Measurements from ENCODE around the gene ARVCF. TPM values are rescaled to one million over a fixed set of nuclear protein-coding genes. Genes with fewer than 3 reads are reported as not detected.

The ARVCF gene
- polyA plus RNA-seq, 12 donors, result 40.2 to 703 (median 80.3) TPM

DNA sequence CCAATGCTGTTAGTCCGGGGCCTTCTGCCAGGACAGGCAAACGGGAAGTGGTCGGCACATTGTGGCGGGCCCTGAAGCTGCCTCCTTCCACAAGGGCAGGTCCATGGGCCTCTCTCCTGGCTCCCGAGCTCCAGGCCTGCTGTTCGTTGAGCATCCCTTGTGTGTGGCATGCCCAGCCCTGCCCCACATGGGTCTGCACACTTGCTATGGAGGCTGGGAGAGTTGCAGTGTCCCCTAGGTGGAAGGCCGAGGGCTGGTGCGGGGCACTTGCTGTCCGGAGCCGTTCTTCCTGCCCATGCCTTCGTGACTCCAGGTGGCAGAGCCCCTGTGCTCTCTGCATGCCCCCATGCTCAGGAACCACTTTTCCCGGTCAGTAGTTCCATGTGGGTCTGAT, 37.4 kb upstream of the ARVCF start:
- DNase-seq, result no peak

DNA sequence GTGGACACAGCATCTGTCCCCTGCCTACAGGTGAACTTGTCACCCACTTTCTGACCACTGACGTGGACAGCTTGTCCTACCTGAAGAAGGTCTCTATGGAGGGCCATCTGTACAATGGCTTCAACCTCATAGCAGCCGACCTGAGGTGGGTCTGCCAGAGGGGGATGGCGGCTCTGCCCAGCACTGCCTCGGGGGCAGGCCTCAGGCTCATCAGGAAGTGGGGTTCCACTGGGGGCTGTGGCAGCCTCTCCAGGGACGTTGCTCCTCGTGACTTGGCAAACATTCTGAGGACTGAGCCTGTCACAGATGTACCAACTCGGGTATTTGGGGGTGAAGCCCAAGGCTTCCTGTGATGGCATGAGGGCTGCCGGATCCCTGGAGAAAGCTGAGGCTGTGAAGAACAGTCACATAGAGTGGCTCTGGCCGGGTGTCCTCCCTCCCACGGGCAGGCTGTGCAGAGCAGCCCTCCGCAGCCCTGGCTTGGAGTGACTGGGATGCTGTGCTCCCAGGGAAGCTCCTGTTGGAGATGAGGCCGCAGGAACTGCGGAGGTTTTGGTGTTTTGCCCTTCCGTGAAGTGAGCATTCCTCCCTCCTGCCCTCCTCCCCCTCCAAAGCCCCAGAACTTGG, 36.9 kb upstream of the ARVCF start:
- no peak for DNase-seq

DNA sequence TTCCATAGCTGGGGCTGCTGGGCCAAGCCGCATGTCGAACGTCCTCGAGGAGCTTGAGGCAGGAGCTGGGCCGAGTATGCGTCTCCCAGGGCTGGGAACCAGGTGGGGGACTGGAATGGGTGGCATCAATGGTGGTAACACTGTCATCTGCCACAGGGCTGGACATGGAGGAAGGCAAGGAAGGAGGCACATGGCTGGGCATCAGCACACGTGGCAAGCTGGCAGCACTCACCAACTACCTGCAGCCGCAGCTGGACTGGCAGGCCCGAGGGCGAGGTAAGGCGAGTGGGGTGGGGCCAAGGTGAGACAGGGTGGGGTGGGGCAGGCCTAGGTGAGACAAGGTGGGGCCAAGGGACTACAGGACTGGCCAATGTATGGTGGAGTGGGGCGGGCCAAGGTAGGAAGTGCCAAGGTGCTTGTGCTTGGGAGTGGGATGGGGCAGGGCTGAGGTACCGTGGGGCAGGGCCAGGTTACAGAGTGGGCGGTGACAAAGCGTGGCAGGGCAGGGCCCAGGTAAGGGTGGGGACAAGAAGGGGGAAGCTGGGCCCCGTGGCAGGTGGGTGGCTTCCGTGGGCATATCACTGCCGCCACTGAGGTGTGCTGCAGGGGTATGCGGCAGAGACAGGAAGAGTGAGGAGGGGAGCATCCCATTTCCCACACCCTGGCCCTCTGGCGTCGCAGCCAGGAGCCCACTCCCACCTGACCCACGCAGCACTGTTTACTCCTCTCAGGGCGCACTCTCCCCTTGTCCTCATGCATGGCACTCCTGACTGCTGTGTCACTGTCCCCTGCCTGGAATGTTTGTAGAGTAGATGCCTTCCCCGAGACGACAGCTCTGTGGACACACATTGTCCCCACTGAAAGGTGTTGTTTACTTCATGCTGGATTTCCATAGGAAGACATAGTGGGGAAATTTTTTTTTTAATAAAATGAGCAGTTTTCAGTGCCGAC, 36.0 kb upstream of the ARVCF start:
- DNase-seq, result no peak

DNA sequence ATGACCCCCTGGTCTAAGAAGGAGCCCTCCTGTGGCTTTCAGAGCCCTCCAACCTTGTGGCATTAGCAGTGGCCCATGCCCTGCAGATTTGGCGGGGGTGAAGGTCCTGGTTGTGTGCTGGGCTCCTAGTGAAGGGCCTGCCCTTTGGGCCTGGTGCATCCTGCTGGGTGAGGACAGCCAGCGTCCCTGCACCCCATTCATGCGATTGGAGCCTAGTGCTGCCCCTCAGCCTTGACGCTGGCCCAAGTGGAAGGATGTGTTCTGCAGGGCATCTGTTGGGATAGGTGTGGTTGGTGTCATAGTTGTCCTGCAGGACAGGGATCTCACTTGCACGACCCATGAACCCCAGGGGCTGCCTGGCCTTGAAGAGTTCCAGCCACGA, 35.3 kb upstream of the ARVCF start:
- DNase-seq, result no peak

DNA sequence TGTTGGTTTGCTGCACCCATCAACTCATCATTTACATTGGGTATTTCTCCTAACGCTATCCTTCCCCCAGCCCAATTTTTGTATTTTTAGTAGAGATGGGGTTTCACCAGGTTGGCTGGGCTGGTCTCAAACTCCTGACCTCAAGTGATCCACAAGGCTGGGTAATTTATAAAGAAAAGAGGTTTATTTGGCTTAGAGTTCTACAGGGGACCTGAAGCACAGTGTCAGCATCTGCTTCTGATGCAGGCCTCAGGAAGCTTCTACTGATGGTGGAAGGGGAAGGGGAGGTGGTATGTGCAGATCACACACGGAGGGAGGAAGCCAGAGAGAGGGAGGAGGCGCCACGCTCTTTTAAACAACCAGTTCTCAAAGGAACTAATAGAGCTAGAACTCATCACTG, 30.1 kb upstream of the ARVCF start:
- no peak for DNase-seq

DNA sequence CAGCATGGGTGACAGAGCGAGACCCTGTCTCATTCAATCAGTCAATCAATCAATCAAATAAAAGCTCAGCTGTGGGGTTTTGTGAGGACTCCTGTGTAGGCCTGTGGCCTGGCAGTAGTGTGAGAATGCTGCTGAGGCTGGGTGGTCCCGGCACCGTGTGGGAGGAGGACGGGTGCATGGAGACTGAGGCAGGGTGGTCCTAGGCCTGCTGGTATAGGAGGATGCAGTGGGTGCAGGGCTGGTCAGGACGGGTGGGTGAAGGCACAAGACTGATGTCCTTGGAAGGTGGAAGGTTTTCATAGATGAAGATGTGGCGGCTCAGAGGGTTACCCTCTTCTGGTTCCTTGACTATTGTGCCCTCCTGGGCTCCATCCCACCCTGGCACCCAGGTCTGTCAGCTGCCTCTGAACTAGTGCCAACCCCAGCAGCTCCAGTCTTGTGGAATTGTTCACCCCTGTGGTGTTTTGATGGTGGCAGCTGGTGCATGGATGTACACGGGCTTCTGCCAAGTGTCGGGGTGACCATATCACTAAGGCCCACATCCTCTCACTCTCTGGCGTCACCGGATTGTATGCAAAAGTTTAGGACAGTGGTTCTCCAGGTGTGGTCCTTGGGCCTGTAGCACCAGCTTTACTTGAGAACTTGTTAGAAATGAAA, 28.0 kb upstream of the ARVCF start:
- DNase-seq, result no peak

DNA sequence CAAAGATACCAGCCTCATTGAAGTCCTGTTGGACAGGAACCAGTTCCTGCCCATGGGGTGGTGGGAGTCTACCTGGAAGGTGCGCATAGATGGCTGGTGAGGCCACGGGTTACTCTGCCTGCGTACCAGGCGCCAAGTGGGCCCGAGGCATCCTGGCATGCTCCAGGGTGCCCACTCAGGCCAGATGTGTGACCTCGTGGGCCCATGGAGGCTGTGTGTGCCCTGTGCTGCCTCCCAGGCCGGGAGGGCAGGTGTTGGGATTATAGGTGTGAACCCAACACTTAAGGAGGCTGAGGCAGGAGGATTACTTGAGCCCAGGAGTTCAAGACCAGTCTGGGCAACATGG, 27.3 kb upstream of the ARVCF start:
- DNase-seq, result no peak

DNA sequence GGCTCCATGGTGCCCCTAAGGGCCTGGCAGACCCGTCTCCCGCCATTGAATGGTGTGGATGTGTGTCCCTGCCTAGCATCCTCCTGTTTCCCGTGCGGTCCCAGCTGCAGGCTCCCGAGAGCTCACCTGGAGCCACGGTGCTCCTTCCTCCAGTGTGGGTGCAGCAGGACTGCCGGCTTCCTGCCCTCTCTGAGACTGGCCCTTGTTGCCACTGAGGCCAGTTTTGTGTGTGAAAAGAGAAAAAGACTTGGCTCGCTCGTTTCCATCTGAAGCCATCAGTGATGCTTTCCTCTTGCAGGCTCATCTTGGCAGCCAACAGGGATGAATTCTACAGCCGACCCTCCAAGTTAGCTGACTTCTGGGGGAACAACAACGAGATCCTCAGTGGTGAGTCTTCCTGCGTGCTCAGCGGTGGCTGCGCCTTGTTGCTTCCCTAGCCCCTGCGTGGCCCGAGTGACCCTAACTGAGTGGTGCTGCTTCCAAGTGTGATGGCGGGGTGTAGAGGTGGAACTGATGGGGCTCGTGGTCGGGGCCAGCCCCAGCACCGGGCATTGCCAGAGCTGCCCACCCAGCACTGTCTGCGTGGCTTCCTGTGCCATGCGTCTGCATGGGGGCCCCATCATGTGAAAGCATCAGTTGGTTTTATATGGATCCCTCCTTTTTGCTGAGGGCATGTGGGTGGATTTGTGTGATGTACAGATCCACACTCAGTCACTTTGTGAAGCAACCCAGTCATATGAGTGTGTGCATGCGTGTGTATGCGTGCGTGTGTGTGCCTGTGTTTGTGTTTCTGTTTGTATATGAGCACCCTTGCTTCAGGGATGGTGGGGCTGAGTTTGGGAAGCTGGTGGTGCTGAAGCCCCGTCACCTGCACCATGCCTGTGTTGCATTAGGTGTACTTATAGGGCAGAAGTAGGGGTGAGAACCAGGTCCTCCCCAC, 26.7 kb upstream of the ARVCF start:
- DNase-seq, result no peak

DNA sequence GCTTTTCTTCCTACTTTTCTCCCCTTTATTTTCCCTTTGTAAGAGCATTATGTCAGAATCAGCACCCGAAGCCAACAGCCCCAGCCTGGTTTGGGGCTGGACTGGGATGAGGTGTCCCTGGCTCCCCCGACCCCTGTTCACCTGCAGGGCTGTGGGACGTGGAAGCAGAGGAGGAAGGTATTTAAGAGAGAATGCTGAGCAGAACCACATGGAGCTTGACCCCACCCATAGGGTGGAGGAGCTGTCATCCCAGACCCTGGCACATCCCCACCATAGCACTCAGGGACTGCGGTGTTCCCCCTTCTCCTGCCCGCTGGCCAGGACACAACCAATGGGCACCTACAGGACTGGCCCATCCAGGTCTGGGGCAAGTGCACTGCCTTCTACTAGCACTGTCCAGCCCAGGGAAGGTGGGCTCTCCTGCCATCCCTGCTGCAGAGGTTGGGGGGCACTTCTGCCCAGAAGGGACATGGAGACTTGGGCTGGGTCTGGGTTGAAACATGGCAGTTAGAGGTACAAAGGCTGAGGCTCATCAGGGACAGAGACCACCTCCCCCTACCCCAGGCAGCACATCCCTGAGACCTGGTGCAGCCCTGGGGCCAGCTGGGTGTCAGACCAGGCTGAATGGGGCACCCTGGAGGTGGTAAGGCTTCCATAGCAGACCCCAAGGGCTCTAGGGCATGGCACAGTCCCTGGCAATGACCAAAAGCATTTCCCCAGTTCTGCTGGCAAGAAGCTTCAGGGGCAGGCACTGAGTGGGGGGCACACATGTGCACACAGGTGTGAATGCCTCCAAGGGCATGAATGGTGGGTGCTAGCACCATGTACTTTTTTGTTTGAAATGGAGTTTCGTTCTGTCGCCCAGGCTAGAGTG, 23.9 kb upstream of the ARVCF start:
- no peak for DNase-seq

DNA sequence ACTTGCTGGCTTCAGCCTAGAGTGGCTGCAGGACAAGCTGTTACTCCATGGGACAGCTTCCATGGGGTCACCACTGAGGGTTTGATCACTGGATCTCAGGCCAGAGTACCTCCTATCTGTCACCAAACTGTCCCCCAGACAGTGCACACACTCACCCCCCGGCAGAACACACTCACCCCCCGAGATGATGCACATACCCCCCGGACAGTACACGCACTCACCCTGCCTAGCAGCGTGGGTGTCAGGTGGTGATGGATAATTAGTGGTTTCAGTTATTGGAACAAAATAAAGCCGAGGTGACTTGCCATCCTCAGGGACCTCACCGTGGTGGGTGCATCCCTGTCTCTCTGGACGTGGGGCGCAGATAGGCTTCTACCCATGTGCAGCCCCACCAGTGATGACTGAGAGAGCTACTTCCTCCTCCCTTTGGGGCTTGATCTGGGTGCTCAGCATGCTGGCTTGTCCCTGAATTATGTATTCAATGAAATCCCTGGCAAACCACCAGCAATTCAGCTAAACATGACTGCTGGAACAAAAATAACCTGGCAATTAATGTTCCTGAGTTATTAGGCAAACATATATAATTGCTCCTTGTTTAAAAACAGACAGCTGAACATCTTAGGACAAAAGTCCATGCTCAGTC, 23.2 kb upstream of the ARVCF start:
- DNase-seq, result no peak

DNA sequence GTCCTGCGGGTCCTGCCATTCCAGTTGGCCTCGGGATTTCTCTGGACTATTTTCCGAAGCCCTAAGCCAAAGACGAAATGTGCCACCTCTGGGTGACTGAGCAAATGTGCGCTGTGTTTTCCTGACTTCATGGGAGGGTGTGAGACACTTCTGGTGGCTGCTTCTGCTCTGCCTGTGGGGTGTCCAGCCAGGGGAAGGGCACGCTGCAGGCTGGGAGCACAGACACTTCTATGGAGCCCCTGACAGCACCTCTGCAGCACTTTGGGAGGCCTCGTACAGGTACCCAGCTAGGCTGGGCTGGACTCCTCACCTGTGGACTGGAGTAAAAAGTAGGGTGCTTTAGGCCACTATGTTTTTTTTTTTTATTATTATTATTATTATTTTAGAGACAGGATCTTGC, 22.0 kb upstream of the ARVCF start:
- DNase-seq, result no peak

DNA sequence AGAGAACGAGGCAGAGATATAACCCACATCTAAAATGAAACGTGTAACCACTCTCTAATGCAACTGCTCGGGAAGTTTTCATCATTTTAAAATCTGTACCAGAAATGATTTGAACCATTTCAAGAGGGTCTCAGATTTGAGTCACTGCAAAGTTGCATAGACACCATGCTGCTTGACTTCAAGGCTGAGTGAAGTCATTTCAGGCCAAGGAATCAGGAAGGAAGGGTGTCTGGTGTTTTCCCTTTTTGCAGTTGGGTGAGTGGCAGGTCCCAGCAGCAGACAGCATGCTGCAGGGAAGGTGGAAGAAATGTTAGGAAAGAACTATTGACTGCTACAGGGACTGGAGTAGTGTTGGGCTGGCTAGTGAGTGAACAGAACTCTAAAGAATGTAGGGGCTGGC, 20.8 kb upstream of the ARVCF start:
- DNase-seq, result no peak

DNA sequence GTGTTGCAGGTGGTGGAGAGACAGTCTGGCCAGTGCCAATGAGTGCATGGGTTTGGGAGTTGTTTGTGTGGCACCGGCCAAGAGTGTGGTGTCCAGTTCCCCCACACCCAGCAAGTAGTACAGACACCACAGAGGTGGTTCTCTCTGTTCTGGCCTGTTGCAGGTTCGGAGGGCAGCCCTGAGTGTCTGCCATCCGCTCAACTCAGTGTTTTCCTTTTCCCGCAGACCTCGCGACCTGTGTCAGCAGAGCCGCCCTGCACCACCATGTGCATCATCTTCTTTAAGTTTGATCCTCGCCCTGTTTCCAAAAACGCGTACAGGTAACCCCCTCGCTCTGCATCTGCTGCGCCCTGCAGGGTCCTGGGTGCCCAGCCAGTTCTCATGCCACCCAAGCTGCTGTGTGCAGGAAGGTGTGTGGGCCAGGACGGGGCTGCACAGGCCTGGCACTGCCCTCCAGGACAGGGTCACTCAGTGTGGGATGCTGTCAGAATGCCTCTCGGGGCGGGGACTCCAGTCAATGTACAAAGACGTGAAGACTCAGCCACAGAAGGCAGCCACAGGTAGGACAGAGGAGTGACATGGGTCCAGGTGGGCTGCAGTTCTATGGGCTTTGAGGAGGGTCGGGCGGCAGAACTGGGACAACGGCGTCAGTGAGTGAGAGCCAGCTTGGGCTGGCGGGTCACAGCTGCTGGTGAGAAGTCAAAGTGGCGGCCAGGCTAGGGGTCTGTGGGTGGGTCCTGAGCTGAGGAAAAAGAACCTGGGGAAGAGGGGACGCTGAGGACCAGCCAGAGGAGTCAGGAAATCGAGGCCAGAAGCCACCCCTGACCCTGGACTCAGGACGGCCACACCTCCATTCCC, 20.1 kb upstream of the ARVCF start:
- no peak for DNase-seq

DNA sequence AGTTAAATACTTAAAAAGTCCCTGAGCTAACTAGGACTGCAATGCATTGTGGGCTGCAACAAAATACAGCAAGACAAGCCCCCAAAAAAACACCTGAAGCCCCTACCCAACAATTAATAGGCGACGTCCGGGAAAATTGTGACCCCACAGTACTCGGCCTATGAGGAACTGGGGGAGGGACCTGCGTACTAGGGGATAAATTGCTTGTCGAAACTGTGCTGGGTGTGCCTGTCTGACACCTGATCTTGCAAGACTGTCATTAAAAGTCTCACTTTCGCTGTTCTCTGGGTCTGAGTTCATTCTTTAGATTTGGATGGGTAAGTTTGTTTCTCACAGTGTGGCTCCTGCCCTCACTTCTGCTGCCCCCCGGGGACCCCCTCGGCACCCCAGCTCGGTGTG, 19.5 kb upstream of the ARVCF start:
- DNase-seq, result no peak

DNA sequence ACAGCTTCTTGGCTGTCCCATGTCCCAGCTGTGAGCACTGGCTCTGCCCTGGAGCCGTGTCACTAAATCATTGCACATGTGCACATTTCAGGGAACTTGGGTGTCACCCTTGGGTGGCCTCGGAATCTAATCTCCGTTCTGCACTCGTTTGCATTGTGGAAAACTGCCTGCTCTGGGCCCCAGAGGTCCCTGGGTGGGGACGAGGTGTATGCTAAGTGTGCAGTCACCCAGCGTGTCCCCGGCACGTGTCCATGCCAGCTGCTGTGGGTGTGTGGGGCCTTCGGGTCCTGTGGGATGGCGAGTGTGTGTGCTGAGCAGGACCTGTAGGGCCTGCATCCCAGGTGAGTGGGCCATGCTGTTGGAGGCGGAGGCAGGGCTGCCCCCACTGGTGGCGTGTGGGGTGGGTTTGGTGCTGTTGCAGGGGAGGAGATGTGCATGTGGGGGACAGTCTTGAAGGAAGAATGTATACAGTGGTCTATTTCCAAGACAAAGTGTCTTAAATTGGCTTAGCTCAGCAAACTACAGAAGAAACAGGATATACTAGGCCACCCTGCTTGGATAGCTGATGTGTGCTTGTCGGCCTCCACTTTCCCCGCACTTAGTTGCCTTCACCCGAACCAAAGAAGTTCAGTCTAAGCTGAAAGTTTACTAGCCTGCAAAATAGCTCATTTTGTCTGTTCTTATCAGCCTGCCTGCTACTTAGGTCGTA, 18.9 kb upstream of the ARVCF start:
- no peak for DNase-seq

DNA sequence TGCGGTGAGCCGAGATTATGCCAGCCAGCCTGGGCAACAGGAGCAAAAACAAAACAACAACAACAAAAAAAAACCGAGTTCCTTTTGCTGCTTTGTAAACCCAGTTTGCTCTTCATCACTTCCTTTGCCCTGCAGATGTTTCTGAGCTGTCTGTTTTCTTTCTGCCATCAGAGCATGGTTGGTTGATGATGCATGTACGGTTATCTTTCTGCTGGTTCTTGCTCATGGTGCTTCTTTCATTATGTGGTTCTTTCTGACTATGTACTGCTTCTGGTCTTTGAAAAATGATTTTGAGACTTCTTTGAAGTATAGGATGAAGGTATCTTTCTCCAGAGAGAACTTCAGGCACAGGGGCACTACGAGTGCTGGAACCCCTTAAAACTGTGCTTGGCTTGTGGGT, 17.5 kb upstream of the ARVCF start:
- DNase-seq, result no peak

DNA sequence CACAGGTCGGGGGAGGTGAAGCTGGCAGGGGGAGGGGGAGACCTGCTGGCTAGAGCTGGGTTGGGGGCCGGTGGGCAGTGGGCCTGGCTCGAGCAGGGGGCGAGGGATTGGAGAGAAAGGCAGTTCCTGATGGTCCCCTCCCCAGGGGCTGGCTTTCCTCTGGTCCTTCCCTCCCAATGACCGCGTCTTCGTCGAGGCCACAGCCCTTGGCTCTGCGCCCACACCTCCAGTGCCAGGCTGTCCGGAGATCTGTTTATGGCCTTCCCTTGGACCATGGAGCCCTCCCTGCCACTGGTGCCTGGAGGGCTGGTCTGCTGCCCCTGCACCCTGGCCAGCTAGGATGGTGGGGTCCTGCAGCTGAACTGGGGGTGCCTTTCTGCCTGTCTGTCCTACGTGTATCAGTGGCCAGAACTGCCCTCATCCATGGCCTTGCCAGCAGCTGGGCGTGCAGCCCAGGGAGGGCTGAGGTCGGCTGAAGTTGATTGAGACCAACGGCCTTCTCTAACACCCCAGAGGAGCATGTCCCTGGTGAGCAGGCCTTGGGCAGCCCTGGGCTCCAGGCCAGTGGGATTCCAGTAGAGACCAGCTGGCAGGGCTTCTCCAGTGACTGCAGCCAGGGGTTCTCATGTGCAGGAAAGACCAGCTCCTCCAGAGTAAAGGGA, 16.6 kb upstream of the ARVCF start:
- DNase-seq, result peak; percentile 21

DNA sequence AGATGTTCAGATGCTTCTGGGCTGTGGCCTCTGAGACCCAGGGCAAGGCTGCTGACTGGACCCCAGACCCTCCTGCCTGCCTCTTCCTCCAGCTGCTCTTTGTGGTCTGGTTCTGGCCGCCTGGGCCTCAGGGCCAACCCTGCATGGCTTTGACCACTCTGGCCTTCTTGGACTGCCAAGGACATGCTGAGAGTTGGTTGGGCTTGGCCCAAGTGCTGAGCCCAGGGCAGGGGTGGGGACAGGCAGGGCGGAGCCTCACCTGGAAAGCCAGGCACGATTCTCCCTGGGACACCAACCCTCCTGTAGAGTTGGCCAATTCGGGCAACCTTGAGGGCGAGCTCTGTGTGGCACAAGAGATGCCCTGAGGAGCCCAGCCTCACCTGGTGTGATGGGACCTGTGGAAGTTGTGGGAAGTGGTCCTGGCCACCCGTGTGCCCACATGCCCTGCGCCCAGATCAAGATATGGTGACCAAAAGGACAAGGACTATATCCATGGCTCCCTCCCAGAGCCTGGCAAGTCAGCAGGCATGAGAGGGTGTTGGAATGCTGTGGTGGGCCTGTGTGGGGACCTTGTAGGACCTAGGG, 15.9 kb upstream of the ARVCF start:
- no peak for DNase-seq
